ENCODE data around the gene SH3BP5L. TPM values are rescaled to one million over a fixed set of nuclear protein-coding genes. Genes with fewer than 3 reads are reported as not detected.

SH3BP5L gene
- total and polyA plus RNA-seq, 2 of the 8 experiments (the other 6 are each of a cell fraction or from before 2014, with no cell fraction given) = 20.2 to 28.4 TPM

GRCh38 chr1:248831842-248832241 is 6.1 kb upstream of the SH3BP5L start:
- Histone ChIP-seq H4K8ac (ENCODE audit: extremely low read depth, insufficient read depth, low read length) (no peak overlapping the region), H3K56ac (replicated peaks; ENCODE audit: insufficient read length, low read depth, low read length) (no peak overlapping the region), H3K79me2 (ENCODE audit: control insufficient read depth in 1 of 2, insufficient read depth in 2 of 2, low read length in 2 of 2) (no peaks in the 10 kb centered on the region), H2BK120ac (replicated peaks; ENCODE audit: low read depth, low read length) (no peak overlapping the region), H3K4ac (replicated peaks; ENCODE audit: insufficient read length, low read depth, low read length) (no peak overlapping the region), H3K79me1 (ENCODE audit: low read depth, low read length) (no peaks in the 10 kb centered on the region), H3K4me3 (ENCODE audit: extremely low read depth in 1 of 4, insufficient read depth in 2 of 4, low read depth in 3 of 4, low read length in 4 of 4) (no peak overlapping the region), H3K27ac (ENCODE audit: low read depth, low read length) (no peak overlapping the region), H2BK15ac (ENCODE audit: low read length) (no peak overlapping the region), H2AFZ (ENCODE audit: low read length) (no peak overlapping the region), H3K18ac (ENCODE audit: extremely low read depth, low read length) (no peak overlapping the region), H3K14ac (ENCODE audit: insufficient read length) (no peak overlapping the region), H4K20me1 (replicated peaks in 1 of 2; ENCODE audit: control insufficient read depth in 1 of 2, insufficient read depth in 2 of 2, low read length in 2 of 2) (no peaks in the 10 kb centered on the region), H4K91ac (replicated peaks; ENCODE audit: insufficient read length, low read length) (no peak overlapping the region), H3K23me2 (ENCODE audit: low read depth, low read length) (no peaks in the 10 kb centered on the region), H3K27me3 (replicated peaks in 1 of 4; ENCODE audit: control insufficient read depth in 3 of 4, extremely low read depth in 1 of 4, insufficient read depth in 3 of 4, low read length in 3 of 4) (peaks cover 0 to 2% (median 0%) of the 10 kb centered on the region in 4 experiments; a peak in 1 of 7 replicates), H4K5ac (ENCODE audit: insufficient read length, low read depth, low read length) (no peak overlapping the region), H3K4me1 (replicated peaks in 1 of 4; ENCODE audit: control insufficient read depth in 3 of 4, insufficient read depth in 4 of 4, low read length in 3 of 4) (peaks cover 0 to 1% (median under 1%) of the 10 kb centered on the region in 4 experiments; a peak in 2 of 7 replicates), H3K9me3 (ENCODE audit: insufficient read depth in 2 of 2, low read depth in 1 of 2, low read length in 1 of 2) (no peaks in the 10 kb centered on the region; a peak in 1 of 4 replicates), H3K23ac (ENCODE audit: insufficient read length) (no peak overlapping the region), H2BK20ac (ENCODE audit: low read length) (no peak overlapping the region), H3K9ac (replicated peaks in 1 of 4; ENCODE audit: extremely low read depth in 1 of 4, low read depth in 3 of 4, low read length in 3 of 4) (no peak overlapping the region), H2BK12ac (ENCODE audit: low read depth, low read length) (no peak overlapping the region), H2AK5ac (ENCODE audit: low read depth, low read length) (no peak overlapping the region), H3K36me3 (ENCODE audit: control insufficient read depth in 2 of 4, insufficient read depth in 4 of 4, low read length in 3 of 4) (no peaks in the 10 kb centered on the region), H2BK5ac (ENCODE audit: low read depth, low read length) (no peak overlapping the region), H3K4me2 (ENCODE audit: insufficient read depth in 1 of 2, low read depth in 2 of 2, low read length in 2 of 2) (no peak overlapping the region)
- no peak for FAIRE-seq
- no peak for TF ChIP-seq CBX5 (IDR thresholded peaks at IDR 0.05; ENCODE audit: low read depth, low read length)
- TF ChIP-seq CTBP2 (IDR thresholded peaks at IDR 0.05; ENCODE audit: borderline replicate concordance, insufficient read depth, insufficient read length, low read length) = no peak
- TF ChIP-seq, protein P1, sequence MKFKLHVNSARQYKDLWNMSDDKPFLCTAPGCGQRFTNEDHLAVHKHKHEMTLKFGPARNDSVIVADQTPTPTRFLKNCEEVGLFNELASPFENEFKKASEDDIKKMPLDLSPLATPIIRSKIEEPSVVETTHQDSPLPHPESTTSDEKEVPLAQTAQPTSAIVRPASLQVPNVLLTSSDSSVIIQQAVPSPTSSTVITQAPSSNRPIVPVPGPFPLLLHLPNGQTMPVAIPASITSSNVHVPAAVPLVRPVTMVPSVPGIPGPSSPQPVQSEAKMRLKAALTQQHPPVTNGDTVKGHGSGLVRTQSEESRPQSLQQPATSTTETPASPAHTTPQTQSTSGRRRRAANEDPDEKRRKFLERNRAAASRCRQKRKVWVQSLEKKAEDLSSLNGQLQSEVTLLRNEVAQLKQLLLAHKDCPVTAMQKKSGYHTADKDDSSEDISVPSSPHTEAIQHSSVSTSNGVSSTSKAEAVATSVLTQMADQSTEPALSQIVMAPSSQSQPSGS (IDR thresholded peaks at IDR 0.05; ENCODE audit: low read length) = no peak
- TF ChIP-seq KDM5A (IDR thresholded peaks at IDR 0.05; ENCODE audit: low read length) = no peak
- no peak for DNase-seq (ENCODE audit: low read depth in 1 of 2, low spot score in 2 of 2)
- ChIA-PET POLR2A (ENCODE audit: partially characterized antibody) (interaction anchor here (1.0 kb wide), 1 partner anchor 12 kb away, joined by 3 read pairs; no protein-coding TSS in a partner anchor), CTCF (ENCODE audit: partially characterized antibody) (interaction anchor here (0.6 to 1.6 kb wide), 3 partner anchors 10 to 52 kb away, joined by 3 to 7 read pairs (median 5); no protein-coding TSS in a partner anchor)
- WGBS, 2 experiments (ENCODE audit: extremely low coverage in 1 of 2, insufficient coverage in 1 of 2, insufficient read length in 1 of 2, insufficient replicate concordance in 2 of 2, low coverage in 1 of 2, low lambda C conversion rate in 2 of 2, missing lambda C conversion rate in 1 of 2) = 92% methylated on average over 1 of the region's 1 CpG; no CpG with 5 or more reads in 1 of the 2 experiments

Measured in H1 (cell line).